SK-N-SH (cell line): Measurements from ENCODE around the gene SRBD1.

Experiments
- CTCF ChIP-seq: fragments of 200-600 bp; sonication (generic); IDR thresholded peaks from 2 replicates; pipeline ENCODE4 v1.6.1; 2017; ENCODE audit warnings: antibody characterized with exemption, mild to moderate bottlenecking, moderate library complexity
- TCF12 ChIP-seq: IDR thresholded peaks from 2 replicates; pipeline ENCODE4 v1.4.0; 2012
- TEAD4 ChIP-seq: IDR thresholded peaks from 2 replicates; pipeline ENCODE4 v1.4.0; 2012; ENCODE audit warnings: mild to moderate bottlenecking, borderline replicate concordance; ENCODE audit not compliant: insufficient read depth

GRCh38 chr2:45345331-45346234 is 265.5 kb downstream of the SRBD1 start:
- TF ChIP-seq CTCF, result no peak
- TF ChIP-seq TEAD4, result no peak
- TF ChIP-seq TCF12, result no peak
